ENCODE measurements around the gene FARP2. TPM values are rescaled to one million over a fixed set of nuclear protein-coding genes. Genes with fewer than 3 reads are reported as not detected.
A peak's percentile ranks its signal among the peaks of the same experiment; 100 is the strongest.

Gene FARP2
- total RNA-seq, 2 donors from 2014 or later, result 48.1 to 67.4 TPM

DNA sequence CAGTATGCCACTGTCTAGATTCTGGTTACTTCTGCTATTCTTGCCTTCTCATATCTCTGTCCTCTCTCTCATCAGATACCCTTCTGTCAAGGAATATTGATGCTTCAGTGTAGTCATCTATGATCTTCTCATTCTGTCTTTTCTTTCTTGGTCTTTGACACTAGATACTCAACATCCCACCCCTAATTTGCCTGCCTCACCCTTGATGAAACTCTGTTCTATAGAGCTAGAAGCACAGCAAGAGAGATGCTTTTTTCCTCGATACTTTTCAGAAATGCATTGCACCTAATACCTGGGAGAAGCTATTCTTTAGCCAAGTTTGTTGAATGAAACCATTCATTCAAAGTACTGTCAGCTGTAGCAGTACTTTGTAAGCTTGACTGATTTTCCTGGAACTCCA lies 30.8 kb upstream of the FARP2 start:
- Histone ChIP-seq H3K4me1 (ENCODE audit: control insufficient read depth in 1 of 2, low read depth in 2 of 2) (peaks cover 23 to 48% of the 10 kb centered on the region in 2 donors), H3K4me3 (no peak overlapping the region), H3K9me3 (no peaks in the 10 kb centered on the region), H3K27ac (no peak overlapping the region), H3K36me3 (peaks cover 14% of the 10 kb centered on the region), H3K27me3 (replicated peaks; ENCODE audit: insufficient read depth) (no peaks in the 10 kb centered on the region)
- TF ChIP-seq, protein P1, sequence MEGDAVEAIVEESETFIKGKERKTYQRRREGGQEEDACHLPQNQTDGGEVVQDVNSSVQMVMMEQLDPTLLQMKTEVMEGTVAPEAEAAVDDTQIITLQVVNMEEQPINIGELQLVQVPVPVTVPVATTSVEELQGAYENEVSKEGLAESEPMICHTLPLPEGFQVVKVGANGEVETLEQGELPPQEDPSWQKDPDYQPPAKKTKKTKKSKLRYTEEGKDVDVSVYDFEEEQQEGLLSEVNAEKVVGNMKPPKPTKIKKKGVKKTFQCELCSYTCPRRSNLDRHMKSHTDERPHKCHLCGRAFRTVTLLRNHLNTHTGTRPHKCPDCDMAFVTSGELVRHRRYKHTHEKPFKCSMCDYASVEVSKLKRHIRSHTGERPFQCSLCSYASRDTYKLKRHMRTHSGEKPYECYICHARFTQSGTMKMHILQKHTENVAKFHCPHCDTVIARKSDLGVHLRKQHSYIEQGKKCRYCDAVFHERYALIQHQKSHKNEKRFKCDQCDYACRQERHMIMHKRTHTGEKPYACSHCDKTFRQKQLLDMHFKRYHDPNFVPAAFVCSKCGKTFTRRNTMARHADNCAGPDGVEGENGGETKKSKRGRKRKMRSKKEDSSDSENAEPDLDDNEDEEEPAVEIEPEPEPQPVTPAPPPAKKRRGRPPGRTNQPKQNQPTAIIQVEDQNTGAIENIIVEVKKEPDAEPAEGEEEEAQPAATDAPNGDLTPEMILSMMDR (IDR thresholded peaks at IDR 0.05), result no peak
- DNase-seq (ENCODE audit: low spot score), result no peak
- no peak for ATAC-seq (ENCODE audit: insufficient number of reproducible peaks, low FRiP score, low read depth)

DNA sequence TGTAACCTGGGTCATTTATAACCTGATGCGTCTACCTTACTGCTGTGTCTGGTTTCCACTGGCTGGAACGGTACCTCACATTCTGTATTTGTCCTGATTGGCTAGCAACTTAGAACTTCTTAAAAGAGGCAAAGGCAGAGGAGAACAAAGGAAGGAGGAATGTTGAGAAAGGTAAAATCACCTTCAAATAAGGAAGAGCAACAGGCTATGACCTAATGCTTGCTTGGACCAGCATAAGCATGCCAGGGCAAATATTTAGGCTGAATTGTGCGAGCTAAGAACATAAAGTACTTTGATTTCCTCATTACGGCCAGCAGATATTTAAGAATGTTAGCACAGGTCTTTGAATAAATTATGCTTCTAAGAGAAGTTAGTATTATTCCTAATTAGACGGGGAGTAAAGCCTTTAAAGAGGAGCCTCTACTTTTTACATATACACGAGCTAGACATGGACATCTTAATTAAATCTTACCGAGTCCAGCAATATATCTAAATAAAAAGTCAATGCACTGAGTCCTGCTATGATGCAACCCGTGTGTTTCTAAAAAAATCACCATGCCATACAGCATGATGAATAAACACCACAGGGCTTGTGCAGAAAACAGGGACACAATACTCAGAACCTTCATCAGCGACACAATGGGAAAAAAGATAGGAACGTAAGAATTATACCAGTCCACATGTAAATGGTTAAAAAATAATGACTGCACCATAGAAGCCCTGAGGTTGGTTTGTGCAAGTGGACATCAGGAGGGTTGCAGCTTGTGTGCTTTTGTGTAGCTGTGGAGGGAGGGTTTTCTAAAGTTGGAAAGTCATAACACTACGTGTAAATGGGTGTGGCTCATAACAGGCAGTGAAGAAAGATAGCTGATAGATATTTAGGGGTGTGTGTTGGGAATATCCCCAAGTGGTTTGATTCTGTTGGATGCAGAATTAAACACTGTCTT lies 26.1 kb upstream of the FARP2 start:
- Histone ChIP-seq H3K4me3 (no peak overlapping the region), H3K36me3 (peaks cover 23% of the 10 kb centered on the region), H3K4me1 (ENCODE audit: control insufficient read depth in 1 of 2, low read depth in 2 of 2) (peaks cover 0 to 5% of the 10 kb centered on the region in 2 donors), H3K9me3 (no peaks in the 10 kb centered on the region), H3K27ac (no peak overlapping the region), H3K27me3 (replicated peaks; ENCODE audit: insufficient read depth) (no peaks in the 10 kb centered on the region)
- ATAC-seq (ENCODE audit: insufficient number of reproducible peaks, low FRiP score, low read depth), result no peak
- no peak for DNase-seq (ENCODE audit: low spot score)
- TF ChIP-seq, protein P1 (IDR thresholded peaks at IDR 0.05), result no peak

DNA sequence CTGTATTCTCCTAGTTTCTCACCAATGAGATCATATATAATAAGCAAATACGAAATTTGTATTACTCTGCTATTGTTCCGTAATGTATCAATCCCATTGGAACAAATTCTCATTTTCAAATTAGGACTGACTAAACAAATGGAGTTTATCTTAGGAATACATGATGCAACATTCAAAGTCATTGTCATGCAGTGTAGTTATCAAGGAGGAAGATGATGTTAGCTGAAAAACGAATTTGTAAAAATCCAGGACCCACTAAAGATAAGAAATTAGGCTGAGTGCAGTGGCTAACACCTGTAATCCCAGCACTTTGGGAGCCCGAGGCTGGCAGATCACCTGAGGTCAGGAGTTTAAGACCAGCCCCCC lies 25.5 kb upstream of the FARP2 start:
- TF ChIP-seq, protein P1 (IDR thresholded peaks at IDR 0.05), result no peak
- no peak overlapping the region for H3K4me3 ChIP-seq
- ATAC-seq (ENCODE audit: insufficient number of reproducible peaks, low FRiP score, low read depth), result no peak
- no peaks in the 10 kb centered on the region for H3K4me1 ChIP-seq (ENCODE audit: control insufficient read depth in 1 of 2, low read depth in 2 of 2)
- H3K36me3 ChIP-seq, result peaks cover 29% of the 10 kb centered on the region
- H3K27ac ChIP-seq, result no peak overlapping the region
- no peak for DNase-seq (ENCODE audit: low spot score)
- H3K9me3 ChIP-seq, result no peaks in the 10 kb centered on the region
- H3K27me3 ChIP-seq (replicated peaks; ENCODE audit: insufficient read depth), result no peaks in the 10 kb centered on the region

GRCh38 chr2:241334813-241335212 lies 21.3 kb upstream of the FARP2 start:
- ATAC-seq (ENCODE audit: insufficient number of reproducible peaks, low FRiP score, low read depth) (no peak), DNase-seq (ENCODE audit: low spot score) (no peak)
- Histone ChIP-seq H3K27ac (no peak overlapping the region), H3K4me3 (no peak overlapping the region), H3K9me3 (no peaks in the 10 kb centered on the region), H3K36me3 (peaks cover 37% of the 10 kb centered on the region), H3K4me1 (ENCODE audit: control insufficient read depth in 1 of 2, low read depth in 2 of 2) (peaks cover 3 to 5% of the 10 kb centered on the region in 2 donors), H3K27me3 (replicated peaks; ENCODE audit: insufficient read depth) (no peaks in the 10 kb centered on the region)
- TF ChIP-seq, protein P1 (IDR thresholded peaks at IDR 0.05), result no peak

DNA sequence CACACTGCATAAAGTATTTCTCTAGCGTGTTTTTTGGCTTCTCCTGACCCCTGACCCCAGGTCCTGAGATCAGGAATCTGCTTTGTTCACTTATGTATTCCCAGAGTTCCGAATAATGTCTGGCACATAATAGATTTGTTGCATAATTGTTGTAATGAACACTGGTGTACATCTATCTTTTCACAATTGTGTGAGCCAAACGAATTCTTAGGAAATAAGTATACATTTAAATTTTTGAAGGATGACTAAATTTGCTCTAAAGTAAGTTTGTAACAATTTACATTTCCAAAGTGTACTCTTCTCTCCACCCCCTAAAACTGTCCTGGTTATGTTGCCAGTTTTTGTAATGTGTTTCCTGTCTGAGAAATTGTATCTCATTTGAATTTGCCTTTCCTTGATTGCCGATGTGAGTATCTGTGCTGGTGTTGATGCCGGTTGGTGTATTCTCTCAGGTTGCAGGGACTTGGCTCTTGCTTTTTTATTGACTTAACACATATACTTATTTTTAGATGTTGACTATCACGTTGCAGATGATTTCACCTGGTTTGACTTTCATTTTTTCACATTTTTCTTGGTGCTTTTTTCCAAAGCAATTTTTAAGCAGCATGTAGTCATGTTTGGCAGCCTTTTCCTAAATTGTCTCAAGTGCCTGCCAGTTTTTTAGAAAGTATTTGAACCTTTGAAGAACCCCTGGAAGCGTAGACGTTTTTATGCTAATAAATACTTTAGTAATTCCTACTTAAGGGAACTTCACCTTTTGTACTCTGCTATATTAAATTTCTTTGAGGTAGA lies 16.1 kb upstream of the FARP2 start:
- Histone ChIP-seq H3K27ac (peak overlapping the region; percentile 70 to 74), H3K4me3 (no peak overlapping the region), H3K27me3 (replicated peaks; ENCODE audit: insufficient read depth) (no peaks in the 10 kb centered on the region), H3K9me3 (no peaks in the 10 kb centered on the region), H3K36me3 (peaks cover 63% of the 10 kb centered on the region), H3K4me1 (ENCODE audit: control insufficient read depth in 1 of 2, low read depth in 2 of 2) (peaks cover 10 to 19% of the 10 kb centered on the region in 2 donors)
- DNase-seq (ENCODE audit: low spot score), result no peak
- TF ChIP-seq, protein P1 (IDR thresholded peaks at IDR 0.05), result no peak
- no peak for ATAC-seq (ENCODE audit: insufficient number of reproducible peaks, low FRiP score, low read depth)
